ENCODE data around the gene PTK6. TPM values are rescaled to one million over a fixed set of nuclear protein-coding genes. Genes with fewer than 3 reads are reported as not detected.

Gene PTK6
- total RNA-seq, 2 experiments from 2014 or later: 0.13 to 2.0 TPM

- H3K4me1 ChIP-seq (ENCODE audit: insufficient read depth, low read length, poor library complexity, severe bottlenecking): no peaks in the 10 kb centered on the region
- ChIA-PET CTCF (ENCODE audit: unreplicated experiment) (no interaction called here), POLR2A (no interaction called here)
- no peak for DNase-seq (ENCODE audit: low spot score)
- H3K36me3 ChIP-seq (ENCODE audit: insufficient read depth, low read length): no peaks in the 10 kb centered on the region
- no peak for TF ChIP-seq EZH2phosphoT487 (IDR thresholded peaks at IDR 0.05; ENCODE audit: borderline replicate concordance, low read depth, low read length)
- TF ChIP-seq, protein P1, sequence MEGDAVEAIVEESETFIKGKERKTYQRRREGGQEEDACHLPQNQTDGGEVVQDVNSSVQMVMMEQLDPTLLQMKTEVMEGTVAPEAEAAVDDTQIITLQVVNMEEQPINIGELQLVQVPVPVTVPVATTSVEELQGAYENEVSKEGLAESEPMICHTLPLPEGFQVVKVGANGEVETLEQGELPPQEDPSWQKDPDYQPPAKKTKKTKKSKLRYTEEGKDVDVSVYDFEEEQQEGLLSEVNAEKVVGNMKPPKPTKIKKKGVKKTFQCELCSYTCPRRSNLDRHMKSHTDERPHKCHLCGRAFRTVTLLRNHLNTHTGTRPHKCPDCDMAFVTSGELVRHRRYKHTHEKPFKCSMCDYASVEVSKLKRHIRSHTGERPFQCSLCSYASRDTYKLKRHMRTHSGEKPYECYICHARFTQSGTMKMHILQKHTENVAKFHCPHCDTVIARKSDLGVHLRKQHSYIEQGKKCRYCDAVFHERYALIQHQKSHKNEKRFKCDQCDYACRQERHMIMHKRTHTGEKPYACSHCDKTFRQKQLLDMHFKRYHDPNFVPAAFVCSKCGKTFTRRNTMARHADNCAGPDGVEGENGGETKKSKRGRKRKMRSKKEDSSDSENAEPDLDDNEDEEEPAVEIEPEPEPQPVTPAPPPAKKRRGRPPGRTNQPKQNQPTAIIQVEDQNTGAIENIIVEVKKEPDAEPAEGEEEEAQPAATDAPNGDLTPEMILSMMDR (conservative IDR thresholded peaks at IDR 0.05; ENCODE audit: low read length): no peak
- no peak overlapping the region for H3K4me3 ChIP-seq (ENCODE audit: low read depth, low read length, poor library complexity, severe bottlenecking)
- H3K79me2 ChIP-seq (ENCODE audit: insufficient read depth, low read depth, low read length): no peaks in the 10 kb centered on the region
- no peaks in the 10 kb centered on the region for H4K20me1 ChIP-seq (ENCODE audit: insufficient read depth, low read length)
- no TSS peak for BruUV-seq (replicated peaks)
- intact Hi-C loops (cut with micrococcal nuclease; ENCODE audit: unreplicated experiment): no loop called here
- no peak overlapping the region for H2AFZ ChIP-seq (ENCODE audit: low read length)
- H3K9me3 ChIP-seq (ENCODE audit: low read length): no peaks in the 10 kb centered on the region
- H3K27ac ChIP-seq (ENCODE audit: low read depth, low read length, poor library complexity, severe bottlenecking): no peak overlapping the region
- H3K4me2 ChIP-seq (ENCODE audit: low read length): no peak overlapping the region
- no peaks in the 10 kb centered on the region for H3K9me2 ChIP-seq (ENCODE audit: insufficient read depth, low read length)
These were observed 7.9 kb downstream of the PTK6 start for GRCh38 chr20:63529180-63529860.

GRCh38 chr20:63527184-63527583 lies 10.0 kb downstream of the PTK6 start:
- POLR2A ChIA-PET: no interaction called here
- H3K4me3 ChIP-seq (ENCODE audit: low read depth, low read length, poor library complexity, severe bottlenecking): no peak overlapping the region
- intact Hi-C loops (cut with micrococcal nuclease; ENCODE audit: unreplicated experiment): no loop called here
- peaks cover 6% of the 10 kb centered on the region; the same call in 1 of the 2 replicates for H3K9me3 ChIP-seq (ENCODE audit: low read length)
- no peak overlapping the region for H2AFZ ChIP-seq (ENCODE audit: low read length)
- H3K4me2 ChIP-seq (ENCODE audit: low read length): no peak overlapping the region
- H3K9me2 ChIP-seq (ENCODE audit: insufficient read depth, low read length): no peaks in the 10 kb centered on the region
- H3K27ac ChIP-seq (ENCODE audit: low read depth, low read length, poor library complexity, severe bottlenecking): no peak overlapping the region
- H4K20me1 ChIP-seq (ENCODE audit: insufficient read depth, low read length): no peaks in the 10 kb centered on the region
- H3K36me3 ChIP-seq (ENCODE audit: insufficient read depth, low read length): peaks cover 18% of the 10 kb centered on the region
- no peaks in the 10 kb centered on the region for H3K79me2 ChIP-seq (ENCODE audit: insufficient read depth, low read depth, low read length)
- no peak for DNase-seq (ENCODE audit: low spot score)
- no peaks in the 10 kb centered on the region for H3K4me1 ChIP-seq (ENCODE audit: insufficient read depth, low read length, poor library complexity, severe bottlenecking)
- TF ChIP-seq, protein P1 (conservative IDR thresholded peaks at IDR 0.05; ENCODE audit: low read length): no peak
- no peak for TF ChIP-seq EZH2phosphoT487 (IDR thresholded peaks at IDR 0.05; ENCODE audit: borderline replicate concordance, low read depth, low read length)
- no TSS peak for BruUV-seq (replicated peaks)
- CTCF ChIA-PET (ENCODE audit: unreplicated experiment): no interaction called here

GRCh38 chr20:63525971-63526370 lies 11.2 kb downstream of the PTK6 start:
- no peak for DNase-seq (ENCODE audit: low spot score)
- Histone ChIP-seq H4K20me1 (ENCODE audit: insufficient read depth, low read length) (no peaks in the 10 kb centered on the region), H3K9me2 (ENCODE audit: insufficient read depth, low read length) (no peaks in the 10 kb centered on the region), H3K79me2 (ENCODE audit: insufficient read depth, low read depth, low read length) (no peaks in the 10 kb centered on the region; the same call in 1 of the 2 replicates), H3K9me3 (ENCODE audit: low read length) (peaks cover 6% of the 10 kb centered on the region; the same call in 1 of the 2 replicates), H3K36me3 (ENCODE audit: insufficient read depth, low read length) (peaks cover 21% of the 10 kb centered on the region), H3K27ac (ENCODE audit: low read depth, low read length, poor library complexity, severe bottlenecking) (no peak overlapping the region), H3K4me3 (ENCODE audit: low read depth, low read length, poor library complexity, severe bottlenecking) (no peak overlapping the region), H3K4me1 (ENCODE audit: insufficient read depth, low read length, poor library complexity, severe bottlenecking) (peaks cover 4% of the 10 kb centered on the region), H3K4me2 (ENCODE audit: low read length) (no peak overlapping the region), H2AFZ (ENCODE audit: low read length) (no peak overlapping the region)
- ChIA-PET POLR2A (no interaction called here), CTCF (ENCODE audit: unreplicated experiment) (no interaction called here)
- TF ChIP-seq EZH2phosphoT487 (IDR thresholded peaks at IDR 0.05; ENCODE audit: borderline replicate concordance, low read depth, low read length): no peak
- TF ChIP-seq, protein P1 (conservative IDR thresholded peaks at IDR 0.05; ENCODE audit: low read length): no peak
- no TSS peak for BruUV-seq (replicated peaks)
- intact Hi-C loops (cut with micrococcal nuclease; ENCODE audit: unreplicated experiment): no loop called here
